ENCODE measurements around the gene CDKL5. TPM values are rescaled to one million over a fixed set of nuclear protein-coding genes. Genes with fewer than 3 reads are reported as not detected.

CDKL5 gene
- total RNA-seq, 1 experiment from 2014 or later, result 1.2 TPM

- Histone ChIP-seq H3K9me3 (ENCODE audit: control insufficient read depth, insufficient read depth, low read depth, low read length) (no peaks in the 10 kb centered on the region), H3K27ac (ENCODE audit: low read length) (no peak overlapping the region), H3K4me3 (ENCODE audit: low read depth in 2 of 2, low read length in 2 of 2) (no peak overlapping the region), H3K36me3 (ENCODE audit: control insufficient read depth, insufficient read depth, low read length) (no peaks in the 10 kb centered on the region), H3K27me3 (ENCODE audit: control insufficient read depth, insufficient read depth, low read length) (no peaks in the 10 kb centered on the region), H3K4me1 (ENCODE audit: control insufficient read depth, insufficient read depth, low read length) (no peaks in the 10 kb centered on the region)
- TF ChIP-seq SIN3A (IDR thresholded peaks at IDR 0.05; ENCODE audit: borderline replicate concordance, insufficient read depth, low read depth, low read length) (no peak), REST (IDR thresholded peaks at IDR 0.05; ENCODE audit: insufficient read depth in 1 of 2, low read depth in 2 of 2, low read length in 1 of 2) (no peak), CTCF (IDR thresholded peaks at IDR 0.05) (no peak), TCF7L2 (IDR thresholded peaks at IDR 0.05; ENCODE audit: low read depth, low read length) (no peak)
- in situ Hi-C loops (cut with HindIII; ENCODE audit: low pct_unique_long_range_greater_than_20kb, low sequenced_read_pairs), result no loop called here
- DNase-seq (ENCODE audit: low read depth, low spot score), result no peak
- POLR2A ChIA-PET, result no interaction called here
- CTCF ChIA-PET, result no interaction called here
- intact Hi-C loops (cut with micrococcal nuclease; ENCODE audit: unreplicated experiment), result no loop called here
- ATAC-seq, result no peak
- BruUV-seq (replicated peaks), result no TSS peak
Observed at GRCh38 chrX:18607966-18608365, 182.6 kb downstream of the CDKL5 start.

- ChIA-PET POLR2A (no interaction called here), CTCF (no interaction called here)
- Histone ChIP-seq H3K9me3 (ENCODE audit: control insufficient read depth, insufficient read depth, low read depth, low read length) (no peaks in the 10 kb centered on the region), H3K27ac (ENCODE audit: low read length) (no peak overlapping the region), H3K4me3 (ENCODE audit: low read depth in 2 of 2, low read length in 2 of 2) (no peak overlapping the region), H3K4me1 (ENCODE audit: control insufficient read depth, insufficient read depth, low read length) (no peaks in the 10 kb centered on the region), H3K27me3 (ENCODE audit: control insufficient read depth, insufficient read depth, low read length) (no peaks in the 10 kb centered on the region), H3K36me3 (ENCODE audit: control insufficient read depth, insufficient read depth, low read length) (no peaks in the 10 kb centered on the region)
- TF ChIP-seq SIN3A (IDR thresholded peaks at IDR 0.05; ENCODE audit: borderline replicate concordance, insufficient read depth, low read depth, low read length) (no peak), CTCF (IDR thresholded peaks at IDR 0.05) (no peak), POLR2AphosphoS5 (IDR thresholded peaks at IDR 0.05; ENCODE audit: low read depth, low read length) (no peak), REST (IDR thresholded peaks at IDR 0.05; ENCODE audit: insufficient read depth in 1 of 2, low read depth in 2 of 2, low read length in 1 of 2) (no peak), TCF7L2 (IDR thresholded peaks at IDR 0.05; ENCODE audit: low read depth, low read length) (no peak)
- intact Hi-C loops (cut with micrococcal nuclease; ENCODE audit: unreplicated experiment), result no loop called here
- no TSS peak for BruUV-seq (replicated peaks)
- in situ Hi-C loops (cut with HindIII; ENCODE audit: low pct_unique_long_range_greater_than_20kb, low sequenced_read_pairs), result no loop called here
- no peak for DNase-seq (ENCODE audit: low read depth, low spot score)
- no peak for ATAC-seq
Observed at GRCh38 chrX:18613930-18614639, 188.7 kb downstream of the CDKL5 start.

Measured in Panc1 (cell line).